RWPE1 (cell line): ENCODE results near the gene ENTPD1.

ENCODE experiments used
- CTCF ChIA-PET: fragments of 350-600 bp; sonication (Branson Sonifier 250); formaldehyde crosslinking; extraction: SDS; loops from one replicate; lab custom pipeline; 2021; lab: Yijun Ruan, JAX
- POLR2A ChIA-PET: fragments of 400-600 bp; formaldehyde crosslinking; extraction: SDS; loops from one replicate; lab custom pipeline; 2020; ENCODE audit warnings: antibody characterized with exemption; ENCODE audit not compliant: low non-redundant PET; lab: Yijun Ruan, JAX
- DNase-seq: peaks from one replicate; pipeline ENCODE4 v3.0.0; 2012; ENCODE audit warnings: low spot score
- H3K27ac ChIP-seq: fragments of 450-650 bp; 2 replicates; pipeline ENCODE4 v1.5.1; 2017
- CTCF ChIP-seq: fragments of 450-650 bp; conservative IDR thresholded peaks from 2 replicates; pipeline ENCODE4 v1.5.1; 2017; ENCODE audit warnings: low read depth, mild to moderate bottlenecking

The ENTPD1 gene

GRCh38 chr10:95789902-95790301 lies 33.9 kb downstream of the ENTPD1 start:
- ChIA-PET POLR2A (no interaction called here), CTCF (interaction anchor here (0.6 kb wide), 1 partner anchor 165 kb away, joined by 3 read pairs; no protein-coding TSS in a partner anchor)
- no peak for DNase-seq
- TF ChIP-seq CTCF = no peak
- no peak overlapping the region for H3K27ac ChIP-seq

- no peak for TF ChIP-seq CTCF
- no peak overlapping the region for H3K27ac ChIP-seq
- POLR2A ChIA-PET = no interaction called here
- CTCF ChIA-PET = interaction anchor here (0.5 to 0.7 kb wide), 2 partner anchors 66 to 584 kb away, joined by 3 read pairs; no protein-coding TSS in a partner anchor
- DNase-seq = no peak
Observed at GRCh38 chr10:95790982-95791381, 35.0 kb downstream of the ENTPD1 start.

- ChIA-PET POLR2A (no interaction called here), CTCF (interaction anchor here (0.7 kb wide), 1 partner anchor 67 kb away, joined by 3 read pairs; no protein-coding TSS in a partner anchor)
- no peak overlapping the region for H3K27ac ChIP-seq
- DNase-seq = no peak
- TF ChIP-seq CTCF = no peak
Observed at GRCh38 chr10:95791425-95791979, 35.5 kb downstream of the ENTPD1 start.

GRCh38 chr10:95792211-95792780 lies 36.3 kb downstream of the ENTPD1 start:
- ChIA-PET POLR2A (no interaction called here), CTCF (no interaction called here)
- no peak for DNase-seq
- no peak for TF ChIP-seq CTCF
- H3K27ac ChIP-seq = no peak overlapping the region

- TF ChIP-seq CTCF = no peak
- ChIA-PET CTCF (no interaction called here), POLR2A (no interaction called here)
- H3K27ac ChIP-seq = no peak overlapping the region
- DNase-seq = no peak
Observed at GRCh38 chr10:95792874-95793285, 36.9 kb downstream of the ENTPD1 start.

- H3K27ac ChIP-seq = no peak overlapping the region
- no peak for TF ChIP-seq CTCF
- ChIA-PET POLR2A (no interaction called here), CTCF (no interaction called here)
- DNase-seq = no peak
Observed at GRCh38 chr10:95793401-95794045, 37.6 kb downstream of the ENTPD1 start.
